ENCODE data around the gene SNX5.

The SNX5 gene

DNA sequence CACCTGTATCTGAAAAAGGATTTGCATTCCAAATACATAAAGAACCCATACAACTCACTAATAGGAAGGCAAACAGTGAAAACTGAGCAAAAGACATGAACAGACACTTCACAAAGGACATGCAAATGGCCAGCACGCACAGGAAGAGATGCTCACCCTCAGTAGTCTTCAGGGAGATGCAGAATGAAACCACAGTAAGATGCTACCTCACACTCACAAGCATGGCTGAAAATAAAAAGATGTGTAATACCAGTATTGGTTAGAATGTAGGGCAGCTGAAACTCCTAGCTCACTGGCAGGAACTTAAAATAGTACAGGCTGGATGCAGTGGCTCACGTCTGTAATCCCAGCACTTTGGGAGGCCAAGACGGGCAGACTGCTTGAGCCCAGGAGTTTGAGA lies 64.6 kb downstream of the SNX5 start:
- Histone ChIP-seq H3K4me3 (ENCODE audit: low read depth, low read length) (no peak overlapping the region), H3K27me3 (replicated peaks) (no peaks in the 10 kb centered on the region), H3K27ac (no peak overlapping the region), H3K36me3 (replicated peaks) (no peaks in the 10 kb centered on the region)
- TF ChIP-seq, protein P1, sequence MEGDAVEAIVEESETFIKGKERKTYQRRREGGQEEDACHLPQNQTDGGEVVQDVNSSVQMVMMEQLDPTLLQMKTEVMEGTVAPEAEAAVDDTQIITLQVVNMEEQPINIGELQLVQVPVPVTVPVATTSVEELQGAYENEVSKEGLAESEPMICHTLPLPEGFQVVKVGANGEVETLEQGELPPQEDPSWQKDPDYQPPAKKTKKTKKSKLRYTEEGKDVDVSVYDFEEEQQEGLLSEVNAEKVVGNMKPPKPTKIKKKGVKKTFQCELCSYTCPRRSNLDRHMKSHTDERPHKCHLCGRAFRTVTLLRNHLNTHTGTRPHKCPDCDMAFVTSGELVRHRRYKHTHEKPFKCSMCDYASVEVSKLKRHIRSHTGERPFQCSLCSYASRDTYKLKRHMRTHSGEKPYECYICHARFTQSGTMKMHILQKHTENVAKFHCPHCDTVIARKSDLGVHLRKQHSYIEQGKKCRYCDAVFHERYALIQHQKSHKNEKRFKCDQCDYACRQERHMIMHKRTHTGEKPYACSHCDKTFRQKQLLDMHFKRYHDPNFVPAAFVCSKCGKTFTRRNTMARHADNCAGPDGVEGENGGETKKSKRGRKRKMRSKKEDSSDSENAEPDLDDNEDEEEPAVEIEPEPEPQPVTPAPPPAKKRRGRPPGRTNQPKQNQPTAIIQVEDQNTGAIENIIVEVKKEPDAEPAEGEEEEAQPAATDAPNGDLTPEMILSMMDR (IDR thresholded peaks at IDR 0.05; ENCODE audit: low read depth, low read length, missing control alignments), result no peak
- in situ Hi-C loops (cut with HindIII; ENCODE audit: low pct_ligation_motif_present, low sequenced_read_pairs), result no loop called here
- DNase-seq, result no peak

- in situ Hi-C loops (cut with HindIII; ENCODE audit: low pct_ligation_motif_present, low sequenced_read_pairs), result no loop called here
- H3K36me3 ChIP-seq (replicated peaks), result no peaks in the 10 kb centered on the region
- TF ChIP-seq, protein P1 (IDR thresholded peaks at IDR 0.05; ENCODE audit: low read depth, low read length, missing control alignments), result no peak
- no peak for DNase-seq
- no peak overlapping the region for H3K27ac ChIP-seq
- no peaks in the 10 kb centered on the region for H3K27me3 ChIP-seq (replicated peaks)
- H3K4me3 ChIP-seq (ENCODE audit: low read depth, low read length), result no peak overlapping the region
Observed at GRCh38 chr20:17902531-17903083, 66.0 kb downstream of the SNX5 start.

- in situ Hi-C loops (cut with HindIII; ENCODE audit: low pct_ligation_motif_present, low sequenced_read_pairs), result no loop called here
- H3K36me3 ChIP-seq (replicated peaks), result no peaks in the 10 kb centered on the region
- no peak overlapping the region for H3K27ac ChIP-seq
Observed at GRCh38 chr20:17901971-17902370, 66.6 kb downstream of the SNX5 start.

GRCh38 chr20:17898548-17898994 lies 70.0 kb downstream of the SNX5 start:
- TF ChIP-seq, protein P1 (IDR thresholded peaks at IDR 0.05; ENCODE audit: low read depth, low read length, missing control alignments), result peak; percentile 94
- H3K36me3 ChIP-seq (replicated peaks), result no peaks in the 10 kb centered on the region
- no peaks in the 10 kb centered on the region for H3K27me3 ChIP-seq (replicated peaks)
- in situ Hi-C loops (cut with HindIII; ENCODE audit: low pct_ligation_motif_present, low sequenced_read_pairs), result no loop called here
- peak; percentile 69 for DNase-seq
- H3K4me3 ChIP-seq (ENCODE audit: low read depth, low read length), result no peak overlapping the region
- no peak overlapping the region for H3K27ac ChIP-seq

More at GRCh38 chr20:17901971-17902370, 66.6 kb downstream of the SNX5 start:
- no peak for DNase-seq
- H3K4me3 ChIP-seq (ENCODE audit: low read depth, low read length), result no peak overlapping the region
- TF ChIP-seq, protein P1 (IDR thresholded peaks at IDR 0.05; ENCODE audit: low read depth, low read length, missing control alignments), result no peak
- H3K27me3 ChIP-seq (replicated peaks), result no peaks in the 10 kb centered on the region

GRCh38 chr20:17897566-17898307 lies 70.9 kb downstream of the SNX5 start:
- no peak overlapping the region for H3K4me3 ChIP-seq (ENCODE audit: low read depth, low read length)
- H3K27ac ChIP-seq, result no peak overlapping the region
- no peaks in the 10 kb centered on the region for H3K27me3 ChIP-seq (replicated peaks)
- TF ChIP-seq, protein P1 (IDR thresholded peaks at IDR 0.05; ENCODE audit: low read depth, low read length, missing control alignments), result no peak
- no peak for DNase-seq
- in situ Hi-C loops (cut with HindIII; ENCODE audit: low pct_ligation_motif_present, low sequenced_read_pairs), result no loop called here
- no peaks in the 10 kb centered on the region for H3K36me3 ChIP-seq (replicated peaks)

Data from brain microvascular endothelial cell (primary cell).